ENCODE measurements around the gene COX7A1. TPM values are rescaled to one million over a fixed set of nuclear protein-coding genes. Genes with fewer than 3 reads are reported as not detected.
"Not testable (repeated sequence)": the region's sequence is repeated elsewhere in the genome, so short reads cannot be mapped to it uniquely, and the experiment has no call there.

The COX7A1 gene
- total RNA-seq, result not detected in 2 replicates

- Mint-ChIP-seq H3K4me3 (no peak within 1 kb of the TSS), H3K27ac (no peak within 1 kb of the TSS), H3K27me3 (no peaks in the 10 kb centered on the region), H3K4me1 (no peaks in the 10 kb centered on the region), H3K36me3 (ENCODE audit: low read depth) (peaks cover 25% of the 10 kb centered on the region), H3K9me3 (no peaks in the 10 kb centered on the region)
- no peak for DNase-seq
- intact Hi-C loops (cut with micrococcal nuclease), result no loop called here
Measured at GRCh38 chr19:36152352-36153091, at the start of gene COX7A1. Gene COX7A1, minus strand, starts transcription at chr19:36152447. Its CDS starts 40 bp downstream, at chr19:36152407.

GRCh38 chr19:36201684-36202083 lies 49.4 kb upstream of the COX7A1 start:
- no peaks in the 10 kb centered on the region for H3K4me1 Mint-ChIP-seq
- H3K27me3 Mint-ChIP-seq, result no peaks in the 10 kb centered on the region
- H3K27ac Mint-ChIP-seq, result no peak overlapping the region
- no peak overlapping the region for H3K4me3 Mint-ChIP-seq
- DNase-seq, result no peak
- intact Hi-C loops (cut with micrococcal nuclease), result no loop called here
- H3K36me3 Mint-ChIP-seq (ENCODE audit: low read depth), result no peaks in the 10 kb centered on the region
- H3K9me3 Mint-ChIP-seq, result no peaks in the 10 kb centered on the region

GRCh38 chr19:36198119-36198518 lies 45.9 kb upstream of the COX7A1 start:
- intact Hi-C loops (cut with micrococcal nuclease), result no loop called here

GRCh38 chr19:36196249-36196648 lies 44.0 kb upstream of the COX7A1 start:
- Mint-ChIP-seq H3K4me1 (no peaks in the 10 kb centered on the region), H3K27me3 (no peaks in the 10 kb centered on the region), H3K9me3 (no peaks in the 10 kb centered on the region), H3K4me3 (no peak overlapping the region), H3K27ac (no peak overlapping the region), H3K36me3 (ENCODE audit: low read depth) (peaks cover 15% of the 10 kb centered on the region)
- DNase-seq, result no peak
- intact Hi-C loops (cut with micrococcal nuclease), result no loop called here

More at GRCh38 chr19:36198119-36198518, 45.9 kb upstream of the COX7A1 start:
- Mint-ChIP-seq H3K4me3 (no peak overlapping the region), H3K9me3 (no peaks in the 10 kb centered on the region), H3K4me1 (no peaks in the 10 kb centered on the region), H3K36me3 (ENCODE audit: low read depth) (peaks cover 12% of the 10 kb centered on the region), H3K27ac (no peak overlapping the region), H3K27me3 (no peaks in the 10 kb centered on the region)
- no peak for DNase-seq

GRCh38 chr19:36186722-36187121 lies 34.5 kb upstream of the COX7A1 start:
- H3K27ac Mint-ChIP-seq; H3K4me3 Mint-ChIP-seq; intact Hi-C loops (cut with micrococcal nuclease); H3K27me3 Mint-ChIP-seq; DNase-seq; H3K9me3 Mint-ChIP-seq; H3K36me3 Mint-ChIP-seq (ENCODE audit: low read depth); H3K4me1 Mint-ChIP-seq: not testable (repeated sequence)

GRCh38 chr19:36183245-36183628 lies 31.0 kb upstream of the COX7A1 start:
- no peaks in the 10 kb centered on the region for H3K4me1 Mint-ChIP-seq
- no peak overlapping the region for H3K4me3 Mint-ChIP-seq

GRCh38 chr19:36182612-36183244 lies 30.5 kb upstream of the COX7A1 start:
- no peaks in the 10 kb centered on the region for H3K4me1 Mint-ChIP-seq
- H3K4me3 Mint-ChIP-seq, result no peak overlapping the region
- H3K9me3 Mint-ChIP-seq, result no peaks in the 10 kb centered on the region
- intact Hi-C loops (cut with micrococcal nuclease), result no loop called here
- no peaks in the 10 kb centered on the region for H3K27me3 Mint-ChIP-seq
- no peak overlapping the region for H3K27ac Mint-ChIP-seq
- no peak for DNase-seq
- H3K36me3 Mint-ChIP-seq (ENCODE audit: low read depth), result peaks cover 5% of the 10 kb centered on the region

More at GRCh38 chr19:36183245-36183628, 31.0 kb upstream of the COX7A1 start:
- intact Hi-C loops (cut with micrococcal nuclease), result no loop called here
- H3K27me3 Mint-ChIP-seq, result no peaks in the 10 kb centered on the region
- H3K36me3 Mint-ChIP-seq (ENCODE audit: low read depth), result peaks cover 5% of the 10 kb centered on the region
- no peak for DNase-seq
- H3K9me3 Mint-ChIP-seq, result no peaks in the 10 kb centered on the region
- no peak overlapping the region for H3K27ac Mint-ChIP-seq

- not testable (repeated sequence) for H3K27ac Mint-ChIP-seq
Measured at GRCh38 chr19:36179077-36179476, 26.8 kb upstream of the COX7A1 start.

GRCh38 chr19:36173846-36174245 lies 21.6 kb upstream of the COX7A1 start:
- H3K4me1 Mint-ChIP-seq; H3K27me3 Mint-ChIP-seq; H3K36me3 Mint-ChIP-seq (ENCODE audit: low read depth); DNase-seq; H3K9me3 Mint-ChIP-seq; H3K4me3 Mint-ChIP-seq; intact Hi-C loops (cut with micrococcal nuclease); H3K27ac Mint-ChIP-seq: not testable (repeated sequence)

More at GRCh38 chr19:36179077-36179476, 26.8 kb upstream of the COX7A1 start:
- DNase-seq; H3K4me3 Mint-ChIP-seq; H3K27me3 Mint-ChIP-seq; H3K4me1 Mint-ChIP-seq; intact Hi-C loops (cut with micrococcal nuclease); H3K9me3 Mint-ChIP-seq; H3K36me3 Mint-ChIP-seq (ENCODE audit: low read depth): not testable (repeated sequence)

GRCh38 chr19:36172852-36173251 lies 20.6 kb upstream of the COX7A1 start:
- H3K36me3 Mint-ChIP-seq (ENCODE audit: low read depth), result no peaks in the 10 kb centered on the region
- H3K4me1 Mint-ChIP-seq, result peaks cover 2% of the 10 kb centered on the region
- H3K27ac Mint-ChIP-seq, result no peak overlapping the region
- intact Hi-C loops (cut with micrococcal nuclease), result no loop called here
- H3K27me3 Mint-ChIP-seq, result no peaks in the 10 kb centered on the region
- no peak overlapping the region for H3K4me3 Mint-ChIP-seq
- H3K9me3 Mint-ChIP-seq, result peaks cover 4% of the 10 kb centered on the region
- no peak for DNase-seq

GRCh38 chr19:36169084-36169760 lies 17.0 kb upstream of the COX7A1 start:
- Mint-ChIP-seq H3K36me3 (ENCODE audit: low read depth) (no peaks in the 10 kb centered on the region), H3K27me3 (no peaks in the 10 kb centered on the region), H3K4me3 (no peak overlapping the region), H3K4me1 (peaks cover 2% of the 10 kb centered on the region), H3K27ac (no peak overlapping the region), H3K9me3 (no peaks in the 10 kb centered on the region)
- intact Hi-C loops (cut with micrococcal nuclease), result no loop called here
- DNase-seq, result no peak

- DNase-seq, result no peak
Measured at GRCh38 chr19:36163813-36164212, 11.6 kb upstream of the COX7A1 start.

GRCh38 chr19:36160821-36161596 lies 8.8 kb upstream of the COX7A1 start:
- Mint-ChIP-seq H3K4me3 (no peak overlapping the region), H3K36me3 (ENCODE audit: low read depth) (peaks cover 8% of the 10 kb centered on the region), H3K4me1 (no peaks in the 10 kb centered on the region), H3K9me3 (no peaks in the 10 kb centered on the region), H3K27ac (no peak overlapping the region), H3K27me3 (no peaks in the 10 kb centered on the region)
- no peak for DNase-seq
- intact Hi-C loops (cut with micrococcal nuclease), result no loop called here

More at GRCh38 chr19:36163813-36164212, 11.6 kb upstream of the COX7A1 start:
- no peak overlapping the region for H3K27ac Mint-ChIP-seq
- intact Hi-C loops (cut with micrococcal nuclease), result no loop called here
- H3K27me3 Mint-ChIP-seq, result no peaks in the 10 kb centered on the region
- H3K4me1 Mint-ChIP-seq, result no peaks in the 10 kb centered on the region
- no peaks in the 10 kb centered on the region for H3K9me3 Mint-ChIP-seq
- H3K4me3 Mint-ChIP-seq, result no peak overlapping the region
- peaks cover 8% of the 10 kb centered on the region for H3K36me3 Mint-ChIP-seq (ENCODE audit: low read depth)
